ENCODE data around the gene MTX3.
A peak's percentile ranks its signal among the peaks of the same experiment; 100 is the strongest.

MTX3 gene

GRCh38 chr5:79990598-79991507 lies at the start of gene MTX3 (continued):
- TF ChIP-seq BCL6B (tag by site-specific recombination; IDR thresholded peaks at IDR 0.05) (no peak), ZBTB1 (tag by site-specific recombination; IDR thresholded peaks at IDR 0.05) (no peak), ZNF133 (tag by site-specific recombination; IDR thresholded peaks at IDR 0.05) (no peak), ZNF510 (tag by site-specific recombination; IDR thresholded peaks at IDR 0.05; ENCODE audit: insufficient replicate concordance) (no peak), ZNF791 (tag by site-specific recombination; IDR thresholded peaks at IDR 0.05) (no peak), MZF1 (tag by site-specific recombination; IDR thresholded peaks at IDR 0.05; ENCODE audit: borderline replicate concordance) (peak; percentile 59; the same call in 1 of the 2 replicates), ZNF335 (tag by site-specific recombination; conservative IDR thresholded peaks at IDR 0.05) (peak; percentile 75), ZNF394 (tag by site-specific recombination; IDR thresholded peaks at IDR 0.05; ENCODE audit: borderline replicate concordance) (0 out of 2 replicates have a peak, but pooled peaks have one; percentile 41), KLF1 (tag by site-specific recombination; IDR thresholded peaks at IDR 0.05) (no peak), ZNF274 (IDR thresholded peaks at IDR 0.05; ENCODE audit: low read length) (no peak), ZNF274 (tag by site-specific recombination; IDR thresholded peaks at IDR 0.05; ENCODE audit: borderline replicate concordance) (no peak), ZNF341 (tag by site-specific recombination; IDR thresholded peaks at IDR 0.05; ENCODE audit: low read depth) (peak; percentile 80), TSHZ1 (tag by site-specific recombination; IDR thresholded peaks at IDR 0.05; ENCODE audit: borderline replicate concordance) (no peak), ZNF114 (tag by site-specific recombination; IDR thresholded peaks at IDR 0.05) (no peak), ZNF280D (tag by site-specific recombination; IDR thresholded peaks at IDR 0.05) (no peak), ZNF239 (tag by site-specific recombination; IDR thresholded peaks at IDR 0.05) (no peak), ZNF639 (tag by site-specific recombination; IDR thresholded peaks at IDR 0.05) (peak; percentile 74; the same call in 1 of the 2 replicates), ZNF518A (tag by site-specific recombination; conservative IDR thresholded peaks at IDR 0.05; ENCODE audit: low read depth) (peak; percentile 100), PATZ1 (tag by site-specific recombination; IDR thresholded peaks at IDR 0.05) (peak; percentile 78), GLI2 (tag by site-specific recombination; IDR thresholded peaks at IDR 0.05; ENCODE audit: borderline replicate concordance, low read depth) (no peak), ZNF132 (tag by site-specific recombination; IDR thresholded peaks at IDR 0.05; ENCODE audit: borderline replicate concordance) (no peak)
